Measurements from ENCODE around the gene SALL3. TPM values are rescaled to one million over a fixed set of nuclear protein-coding genes. Genes with fewer than 3 reads are reported as not detected.
A peak's percentile ranks its signal among the peaks of the same experiment; 100 is the strongest.

Gene SALL3
- total and polyA plus RNA-seq, 2 of the 8 experiments (the other 6 are each of a cell fraction or from before 2014, with no cell fraction given): 10.5 to 46.4 TPM

- H2AFZ ChIP-seq (ENCODE audit: low read length): no peak overlapping the region
- no peak overlapping the region for H3K14ac ChIP-seq (ENCODE audit: insufficient read length)
- H3K9ac ChIP-seq (replicated peaks in 1 of 4; ENCODE audit: extremely low read depth in 1 of 4, low read depth in 3 of 4, low read length in 3 of 4): no peak overlapping the region
- no peaks in the 10 kb centered on the region for H3K4me1 ChIP-seq (replicated peaks in 1 of 4; ENCODE audit: control insufficient read depth in 3 of 4, insufficient read depth in 4 of 4, low read length in 3 of 4)
- H2BK12ac ChIP-seq (ENCODE audit: low read depth, low read length): no peak overlapping the region
- no peak overlapping the region for H4K91ac ChIP-seq (replicated peaks; ENCODE audit: insufficient read length, low read length)
- 96% methylated on average over 47 of the region's 67 CpGs; no CpG with 5 or more reads in 1 of the 2 experiments for WGBS, 2 experiments (ENCODE audit: extremely low coverage in 1 of 2, insufficient coverage in 1 of 2, insufficient read length in 1 of 2, insufficient replicate concordance in 2 of 2, low coverage in 1 of 2, low lambda C conversion rate in 2 of 2, missing lambda C conversion rate in 1 of 2)
- no peak overlapping the region for H3K27ac ChIP-seq (ENCODE audit: low read depth, low read length)
- DNase-seq (ENCODE audit: low read depth in 1 of 2, low spot score in 2 of 2) (no peak), FAIRE-seq (no peak)
- H3K18ac ChIP-seq (ENCODE audit: extremely low read depth, low read length): no peak overlapping the region
- no peaks in the 10 kb centered on the region for H4K20me1 ChIP-seq (replicated peaks in 1 of 2; ENCODE audit: control insufficient read depth in 1 of 2, insufficient read depth in 2 of 2, low read length in 2 of 2)
- TF ChIP-seq POLR2AphosphoS5 (IDR thresholded peaks at IDR 0.05; ENCODE audit: low read depth, low read length): peak; percentile 22; the same call in 1 of the 2 replicates
- TF ChIP-seq ZNF274 (IDR thresholded peaks at IDR 0.05; ENCODE audit: borderline replicate concordance, extremely low read depth, low read length): no peak
- TF ChIP-seq YY1 (IDR thresholded peaks at IDR 0.05; ENCODE audit: low read depth, low read length): no peak
- TF ChIP-seq CBX5 (IDR thresholded peaks at IDR 0.05; ENCODE audit: low read depth, low read length): no peak
- no peak overlapping the region for H2BK5ac ChIP-seq (ENCODE audit: low read depth, low read length)
- POLR2A ChIA-PET (ENCODE audit: partially characterized antibody): interaction anchor here (0.7 to 0.9 kb wide), 3 partner anchors 8 to 25 kb away, joined by 3 read pairs; no protein-coding TSS in a partner anchor
- no peaks in the 10 kb centered on the region; a peak in 1 of 4 replicates for H3K9me3 ChIP-seq (ENCODE audit: insufficient read depth in 2 of 2, low read depth in 1 of 2, low read length in 1 of 2)
- H2BK120ac ChIP-seq (replicated peaks; ENCODE audit: low read depth, low read length): no peak overlapping the region
- H2BK20ac ChIP-seq (ENCODE audit: low read length): no peak overlapping the region
- no peak overlapping the region for H2BK15ac ChIP-seq (ENCODE audit: low read length)
- no peak overlapping the region for H3K4me2 ChIP-seq (ENCODE audit: insufficient read depth in 1 of 2, low read depth in 2 of 2, low read length in 2 of 2)
- no peak overlapping the region for H4K8ac ChIP-seq (ENCODE audit: extremely low read depth, insufficient read depth, low read length)
- no peak overlapping the region for H3K23ac ChIP-seq (ENCODE audit: insufficient read length)
- CTCF ChIA-PET (ENCODE audit: partially characterized antibody): interaction anchor here (0.8 to 2.5 kb wide), 2 partner anchors 9 to 20 kb away, joined by 3 to 14 read pairs; no protein-coding TSS in a partner anchor
- H3K79me2 ChIP-seq (ENCODE audit: control insufficient read depth in 1 of 2, insufficient read depth in 2 of 2, low read length in 2 of 2): no peaks in the 10 kb centered on the region
- H3K4me3 ChIP-seq (ENCODE audit: extremely low read depth in 1 of 4, insufficient read depth in 2 of 4, low read depth in 3 of 4, low read length in 4 of 4): no peak overlapping the region
- no peaks in the 10 kb centered on the region for H3K27me3 ChIP-seq (replicated peaks in 1 of 4; ENCODE audit: control insufficient read depth in 3 of 4, extremely low read depth in 1 of 4, insufficient read depth in 3 of 4, low read length in 3 of 4)
- H3K23me2 ChIP-seq (ENCODE audit: low read depth, low read length): no peaks in the 10 kb centered on the region
- H3K79me1 ChIP-seq (ENCODE audit: low read depth, low read length): no peaks in the 10 kb centered on the region
- H4K5ac ChIP-seq (ENCODE audit: insufficient read length, low read depth, low read length): no peak overlapping the region
- H3K36me3 ChIP-seq (ENCODE audit: control insufficient read depth in 2 of 4, insufficient read depth in 4 of 4, low read length in 3 of 4): peaks cover 0 to 23% (median 1%) of the 10 kb centered on the region in 4 experiments; a peak in 1 of 8 replicates
- H2AK5ac ChIP-seq (ENCODE audit: low read depth, low read length): no peak overlapping the region
- no peak overlapping the region for H3K56ac ChIP-seq (replicated peaks; ENCODE audit: insufficient read length, low read depth, low read length)
- no peak overlapping the region for H3K4ac ChIP-seq (replicated peaks; ENCODE audit: insufficient read length, low read depth, low read length)
Measured at GRCh38 chr18:79006106-79006795, 26.6 kb downstream of the SALL3 start.

All from H1 (cell line).